Mesenchymal stem cell (in vitro differentiated cells and primary cell): ENCODE data around the gene CYSTM1.
A peak's percentile ranks its signal among the peaks of the same experiment; 100 is the strongest.
"Not testable (repeated sequence)": the region's sequence is repeated elsewhere in the genome, so short reads cannot be mapped to it uniquely, and the experiment has no call there.

Experiments
- DNase-seq: peaks from one replicate; pipeline ENCODE4 v3.0.0-alpha.2; 2013
- H2AFZ ChIP-seq: one replicate; pipeline ENCODE4 v1.6.1; 2013; ENCODE audit warnings: low read depth, mild to moderate bottlenecking, control low read depth, inconsistent platforms, low read length, moderate library complexity
- H2AK5ac ChIP-seq: 2 replicates; pipeline ENCODE4 v1.6.1; 2013; ENCODE audit warnings: low read length, moderate library complexity, mild to moderate bottlenecking, inconsistent platforms; ENCODE audit not compliant: severe bottlenecking
- H2BK120ac ChIP-seq: one replicate; pipeline ENCODE4 v1.6.1; 2013; ENCODE audit warnings: low read depth, mild to moderate bottlenecking, inconsistent platforms, low read length, moderate library complexity
- H2BK12ac ChIP-seq, 2 experiments: one replicate each; pipeline ENCODE4 v1.6.1; 2013; ENCODE audit warnings: inconsistent platforms in 2 of 2, low read length in 2 of 2, mild to moderate bottlenecking in 2 of 2, moderate library complexity in 2 of 2, control low read depth in 1 of 2
- H2BK15ac ChIP-seq: one replicate; pipeline ENCODE4 v1.6.1; 2013; ENCODE audit warnings: mild to moderate bottlenecking, low read depth, inconsistent platforms; ENCODE audit not compliant: poor library complexity, severe bottlenecking
- H2BK5ac ChIP-seq: 2 replicates; pipeline ENCODE4 v1.6.1; 2013; ENCODE audit warnings: low read depth, mild to moderate bottlenecking, low read length, control low read depth, inconsistent platforms; ENCODE audit not compliant: poor library complexity, severe bottlenecking
- H3K14ac ChIP-seq, 2 experiments: one replicate each; pipeline ENCODE4 v1.6.1; 2013; ENCODE audit warnings: inconsistent platforms in 2 of 2, low read length in 2 of 2, control low read depth in 1 of 2, mild to moderate bottlenecking in 1 of 2, moderate library complexity in 1 of 2
- H3K18ac ChIP-seq, 2 experiments: one replicate each; pipeline ENCODE4 v1.6.1; 2013; ENCODE audit warnings: inconsistent platforms in 2 of 2, low read length in 2 of 2, control low read depth in 1 of 2, low read depth in 1 of 2, mild to moderate bottlenecking in 1 of 2
- H3K23ac ChIP-seq, 2 experiments: one replicate each; pipeline ENCODE4 v1.6.1; 2013; ENCODE audit warnings: inconsistent platforms in 2 of 2, low read length in 2 of 2, mild to moderate bottlenecking in 2 of 2, moderate library complexity in 2 of 2, control low read depth in 1 of 2
- H3K27ac ChIP-seq: 2 replicates; pipeline ENCODE4 v1.5.1; 2013; ENCODE audit warnings: mild to moderate bottlenecking, moderate library complexity, low read length, control low read depth, inconsistent platforms; ENCODE audit not compliant: poor library complexity, severe bottlenecking
- H3K27me3 ChIP-seq, 2 experiments: 2 replicates each; pipeline versions ENCODE4 v1.6.1 to v1.7.0; 2013; ENCODE audit warnings: low read length in 2 of 2, mild to moderate bottlenecking in 2 of 2, moderate library complexity in 2 of 2, control low read depth in 1 of 2, inconsistent platforms in 1 of 2; ENCODE audit not compliant: control insufficient read depth in 1 of 2, insufficient read depth in 1 of 2
- H3K36me3 ChIP-seq, 2 experiments: 2 replicates each; pipeline versions ENCODE4 v1.6.1 to v1.7.0; 2013; ENCODE audit warnings: low read length in 2 of 2, control low read depth in 1 of 2, inconsistent platforms in 1 of 2, low read depth in 1 of 2, mild to moderate bottlenecking in 1 of 2; ENCODE audit not compliant: insufficient read depth in 2 of 2, control insufficient read depth in 1 of 2
- H3K4ac ChIP-seq, 2 experiments: one replicate each; pipeline ENCODE4 v1.6.1; 2013; ENCODE audit warnings: inconsistent platforms in 2 of 2, low read length in 2 of 2, mild to moderate bottlenecking in 2 of 2, moderate library complexity in 2 of 2, control low read depth in 1 of 2, low read depth in 1 of 2
- H3K4me1 ChIP-seq: 2 replicates; pipeline ENCODE4 v1.6.1; 2013; ENCODE audit warnings: low read depth, low read length, control low read depth; ENCODE audit not compliant: control insufficient read depth, insufficient read depth
- H3K4me2 ChIP-seq: 2 replicates; pipeline ENCODE4 v1.6.1; 2013; ENCODE audit warnings: low read length, mild to moderate bottlenecking, inconsistent platforms; ENCODE audit not compliant: poor library complexity, severe bottlenecking
- H3K4me3 ChIP-seq, 2 experiments: 2 replicates each; pipeline versions ENCODE4 v1.5.1 to v1.7.0; 2013; ENCODE audit warnings: low read length in 2 of 2, mild to moderate bottlenecking in 2 of 2, control low read depth in 1 of 2, low read depth in 1 of 2; ENCODE audit not compliant: insufficient read depth in 1 of 2
- H3K79me1 ChIP-seq: replicated peaks from 2 replicates; pipeline ENCODE4 v1.6.1; 2013; ENCODE audit warnings: mild to moderate bottlenecking, control low read depth, low read length, inconsistent platforms; ENCODE audit not compliant: poor library complexity, severe bottlenecking
- H3K9ac ChIP-seq: 2 replicates; pipeline ENCODE4 v1.7.0; 2013; ENCODE audit warnings: mild to moderate bottlenecking, low read length, moderate library complexity
- H3K9me3 ChIP-seq: 2 replicates; pipeline ENCODE4 v1.7.0; 2013; ENCODE audit warnings: mild to moderate bottlenecking, low read length; ENCODE audit not compliant: control insufficient read depth
- H4K8ac ChIP-seq: one replicate; pipeline ENCODE4 v1.6.1; 2013; ENCODE audit warnings: inconsistent platforms, mild to moderate bottlenecking, low read length, moderate library complexity
- H4K91ac ChIP-seq: one replicate; pipeline ENCODE4 v1.6.1; 2013; ENCODE audit warnings: mild to moderate bottlenecking, low read length, inconsistent platforms
- WGBS: methylation state at CpG from one replicate; pipeline ENCODE4 v1.1.7; 2013; ENCODE audit warnings: mixed read lengths; 5-methylcytosine and 5-hydroxymethylcytosine counted together

Gene CYSTM1

GRCh38 chr5:140153905-140154304, 21.1 kb upstream of the CYSTM1 start:
- no peak overlapping the region for H2BK12ac ChIP-seq
- H3K4me3 ChIP-seq = no peak overlapping the region
- no peaks in the 10 kb centered on the region for H3K9me3 ChIP-seq

GRCh38 chr5:140154710-140155381, 20.1 kb upstream of the CYSTM1 start:
- Histone ChIP-seq H3K9ac (peak overlapping the region; percentile 20), H3K27me3 (peaks cover 0 to 24% of the 10 kb centered on the region in 2 experiments)
- not testable (repeated sequence) for DNase-seq, H3K36me3 ChIP-seq, H2AFZ ChIP-seq, H3K4me2 ChIP-seq, H3K4ac ChIP-seq, H4K8ac ChIP-seq, H3K9me3 ChIP-seq, H3K27ac ChIP-seq, H3K4me3 ChIP-seq, H2BK120ac ChIP-seq, H3K14ac ChIP-seq, H3K4me1 ChIP-seq, H3K23ac ChIP-seq, H2BK5ac ChIP-seq, H2BK12ac ChIP-seq, H2AK5ac ChIP-seq, H3K18ac ChIP-seq, H4K91ac ChIP-seq, H3K79me1 ChIP-seq, H2BK15ac ChIP-seq
- 89% methylated on average over 19 of the region's 21 CpGs for WGBS

More at GRCh38 chr5:140153905-140154304, 21.1 kb upstream of the CYSTM1 start:
- H4K8ac ChIP-seq = no peak overlapping the region
- H2AK5ac ChIP-seq = no peak overlapping the region
- H3K27me3 ChIP-seq = peaks cover 0 to 31% of the 10 kb centered on the region in 2 experiments
- H3K4ac ChIP-seq = no peak overlapping the region
- H3K14ac ChIP-seq = no peak overlapping the region
- no peak overlapping the region for H3K18ac ChIP-seq
- H3K9ac ChIP-seq = peak overlapping the region; percentile 20
- no peak overlapping the region for H3K27ac ChIP-seq
- no peak for DNase-seq
- peaks cover 3% of the 10 kb centered on the region for H3K79me1 ChIP-seq
- no peak overlapping the region for H2BK5ac ChIP-seq
- WGBS = 56% methylated on average over 7 of the region's 8 CpGs
- peak overlapping the region in 1 of 2 experiments; percentile 1 for H3K23ac ChIP-seq
- no peak overlapping the region for H3K4me2 ChIP-seq
- H2BK120ac ChIP-seq = no peak overlapping the region
- H4K91ac ChIP-seq = no peak overlapping the region
- H3K4me1 ChIP-seq = peaks cover 3% of the 10 kb centered on the region
- H2AFZ ChIP-seq = no peak overlapping the region
- no peak overlapping the region for H2BK15ac ChIP-seq
- no peaks in the 10 kb centered on the region for H3K36me3 ChIP-seq

GRCh38 chr5:140157032-140157781, 17.8 kb upstream of the CYSTM1 start:
- Histone ChIP-seq H2AK5ac (no peak overlapping the region), H2BK5ac (no peak overlapping the region), H4K8ac (peak overlapping the region; percentile 83), H3K9ac (peak overlapping the region; percentile 89), H3K4me3 (peak overlapping the region; percentile 9 to 73), H3K23ac (no peak overlapping the region), H4K91ac (no peak overlapping the region), H2BK12ac (no peak overlapping the region), H3K9me3 (no peaks in the 10 kb centered on the region), H2AFZ (peak overlapping the region; percentile 51), H3K27me3 (peaks cover 0 to 14% of the 10 kb centered on the region in 2 experiments), H2BK15ac (no peak overlapping the region), H3K18ac (no peak overlapping the region), H3K4ac (no peak overlapping the region), H3K4me1 (peaks cover 3% of the 10 kb centered on the region), H3K14ac (no peak overlapping the region), H3K36me3 (no peaks in the 10 kb centered on the region), H3K27ac (no peak overlapping the region), H3K4me2 (peak overlapping the region; percentile 78), H2BK120ac (no peak overlapping the region), H3K79me1 (no peaks in the 10 kb centered on the region)
- WGBS = 10% methylated on average over 28 of the region's 30 CpGs
- peak; percentile 83 for DNase-seq
